Activated CD4-positive, alpha-beta T cell treated with anti-CD3 and anti-CD28 coated beads, Interleukin-2, amount 10 ng/mL, durations not matched to agents 24 days and 14 days (primary cell): ENCODE results near the gene GRB7. TPM values are rescaled to one million over a fixed set of nuclear protein-coding genes. Genes with fewer than 3 reads are reported as not detected.
"Not testable (repeated sequence)": the region's sequence is repeated elsewhere in the genome, so short reads cannot be mapped to it uniquely, and the experiment has no call there.

ENCODE experiments used
- DNase-seq: peaks from one replicate; pipeline ENCODE4 v3.0.0; 2022
- H3K27ac Mint-ChIP-seq: one replicate; pipeline ENCODE4 v1.8.0; 2022; ENCODE audit warnings: mild to moderate bottlenecking, mixed read lengths
- H3K27me3 Mint-ChIP-seq: one replicate; pipeline ENCODE4 v1.8.0; 2022; ENCODE audit warnings: mixed read lengths
- H3K36me3 Mint-ChIP-seq: one replicate; pipeline ENCODE4 v1.8.0; 2022; ENCODE audit warnings: low read depth, mild to moderate bottlenecking, mixed read lengths
- H3K4me1 Mint-ChIP-seq: one replicate; pipeline ENCODE4 v1.8.0; 2021; ENCODE audit warnings: mixed read lengths
- H3K4me3 Mint-ChIP-seq: one replicate; pipeline ENCODE4 v1.8.0; 2022; ENCODE audit warnings: mild to moderate bottlenecking, moderate library complexity, mixed read lengths
- H3K9me3 Mint-ChIP-seq: one replicate; pipeline ENCODE4 v1.8.0; 2021; ENCODE audit warnings: mixed read lengths
- intact Hi-C: fragments of 100-400 bp; cut with micrococcal nuclease; formaldehyde crosslinking; loops from one replicate; pipeline ENCODE4 v1.15.1; 2023
- total RNA-seq: library from RNA; stranded (reverse); gene quantifications from 2 replicates; pipeline ENCODE4 v1.2.3, GENCODE V29; 2022

Gene GRB7
- total RNA-seq = 0.30 TPM in 1 of 2 replicates, not detected in the other

GRCh38 chr17:39737760-39738567, at the start of gene GRB7:
GRB7 (plus strand) TSS chr17:39737938; CDS start chr17:39742302, 4,364 bp downstream.
- Mint-ChIP-seq H3K4me1 (peaks cover 25% of the 10 kb centered on the region), H3K36me3 (no peaks in the 10 kb centered on the region), H3K27ac (peak within 1 kb of the TSS; percentile 84), H3K4me3 (peak within 1 kb of the TSS; percentile 80), H3K27me3 (peaks cover 18% of the 10 kb centered on the region), H3K9me3 (no peaks in the 10 kb centered on the region)
- peak; percentile 64 for DNase-seq
- intact Hi-C loops = no loop called here

DNA sequence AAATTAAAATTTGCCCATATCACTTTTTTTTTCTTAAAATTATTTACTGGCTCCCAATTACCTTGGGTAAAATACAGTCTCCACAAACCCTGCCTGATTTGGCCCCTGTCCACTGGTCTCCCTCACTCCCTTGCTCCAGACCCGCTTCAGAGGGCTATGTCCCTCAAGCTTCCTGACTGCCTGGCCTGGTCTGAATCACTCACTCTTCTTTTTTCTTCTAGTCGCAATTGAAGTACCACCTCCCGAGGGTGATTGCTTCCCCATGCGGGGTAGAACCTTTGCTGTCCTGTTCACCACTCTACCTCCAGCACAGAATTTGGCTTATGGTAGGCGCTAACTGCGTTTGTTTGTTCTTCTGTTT, 49.3 kb upstream of the GRB7 start:
- Mint-ChIP-seq H3K36me3 (peaks cover 12% of the 10 kb centered on the region), H3K27ac (peak overlapping the region; percentile 92), H3K4me1 (peaks cover 14% of the 10 kb centered on the region), H3K4me3 (peak overlapping the region; percentile 95), H3K27me3 (no peaks in the 10 kb centered on the region), H3K9me3 (no peaks in the 10 kb centered on the region)
- intact Hi-C loops = loop anchor here (5.0 to 10.0 kb wide), 4 partner anchors 44 to 236 kb away; partner anchors contain the start of genes LRRC3C, MIEN1, ORMDL3 and ZPBP2
- DNase-seq = peak; percentile 73

DNA sequence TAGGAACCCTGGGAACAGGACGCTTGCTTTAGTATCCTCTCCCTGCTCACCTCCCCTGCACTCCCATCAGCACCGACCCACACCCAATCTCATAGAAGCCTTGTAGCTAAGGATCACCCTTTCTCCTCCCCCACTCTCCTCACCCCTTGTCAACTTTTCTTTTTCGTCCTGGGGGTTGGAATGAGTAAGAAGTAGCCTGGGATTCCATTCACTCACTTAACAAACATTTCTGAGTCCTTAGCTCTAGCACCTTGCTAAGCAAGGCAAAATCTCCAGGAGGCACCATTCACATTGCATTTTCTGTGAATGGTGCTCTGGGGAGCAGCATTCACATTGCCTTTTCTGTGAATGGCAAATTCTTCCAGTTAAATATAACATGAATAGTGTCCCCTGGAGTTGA, 48.8 kb upstream of the GRB7 start:
- no peak for DNase-seq
- intact Hi-C loops = loop anchor here (5.0 to 10.0 kb wide), 4 partner anchors 43 to 236 kb away; partner anchors contain the start of genes LRRC3C, MIEN1, ORMDL3 and ZPBP2
- Mint-ChIP-seq H3K4me3 (peak overlapping the region; percentile 95), H3K27ac (peak overlapping the region; percentile 92), H3K27me3 (no peaks in the 10 kb centered on the region), H3K9me3 (no peaks in the 10 kb centered on the region), H3K36me3 (peaks cover 11% of the 10 kb centered on the region), H3K4me1 (peaks cover 14% of the 10 kb centered on the region)

DNA sequence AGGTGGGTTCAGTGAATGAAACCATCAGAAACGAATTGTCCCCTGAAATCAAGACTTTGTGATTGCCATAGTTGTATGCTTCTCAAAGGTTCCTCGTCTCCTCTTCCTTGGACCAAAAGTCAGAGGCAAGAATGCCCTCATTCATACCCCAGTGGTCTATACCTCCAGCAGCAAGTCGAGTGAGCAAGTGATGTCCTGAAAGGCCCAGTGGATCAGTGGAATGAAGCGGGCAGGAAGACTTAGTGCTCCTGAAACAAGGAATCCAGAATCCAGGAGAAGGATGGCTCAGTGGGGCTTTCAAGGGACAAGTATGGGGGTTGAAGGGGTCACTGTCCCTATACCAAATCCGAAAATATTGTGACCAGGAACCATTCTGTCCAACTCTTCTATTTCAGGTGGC, 43.1 kb upstream of the GRB7 start:
- intact Hi-C loops = loop anchor here (5.0 kb wide), 1 partner anchor 48 kb away; no protein-coding TSS in a partner anchor

GRCh38 chr17:39695089-39695474, 42.7 kb upstream of the GRB7 start:
- H3K27me3 Mint-ChIP-seq = peaks cover 18% of the 10 kb centered on the region
- intact Hi-C loops = no loop called here
- peaks cover 3% of the 10 kb centered on the region for H3K4me1 Mint-ChIP-seq
- no peak for DNase-seq
- no peak overlapping the region for H3K4me3 Mint-ChIP-seq
- H3K9me3 Mint-ChIP-seq = no peaks in the 10 kb centered on the region
- no peaks in the 10 kb centered on the region for H3K36me3 Mint-ChIP-seq
- no peak overlapping the region for H3K27ac Mint-ChIP-seq

More for the DNA sequence above, 43.1 kb upstream of the GRB7 start:
- Mint-ChIP-seq H3K4me3 (no peak overlapping the region), H3K27ac (no peak overlapping the region), H3K4me1 (peaks cover under 1% of the 10 kb centered on the region), H3K9me3 (no peaks in the 10 kb centered on the region), H3K27me3 (peaks cover 15% of the 10 kb centered on the region), H3K36me3 (no peaks in the 10 kb centered on the region)
- no peak for DNase-seq

- Mint-ChIP-seq H3K4me3 (no peak overlapping the region), H3K27ac (no peak overlapping the region), H3K27me3 (peaks cover 31% of the 10 kb centered on the region), H3K9me3 (no peaks in the 10 kb centered on the region), H3K4me1 (peaks cover 3% of the 10 kb centered on the region), H3K36me3 (no peaks in the 10 kb centered on the region)
- no peak for DNase-seq
- intact Hi-C loops = no loop called here
Observed at GRCh38 chr17:39696731-39697130, 41.0 kb upstream of the GRB7 start.

DNA sequence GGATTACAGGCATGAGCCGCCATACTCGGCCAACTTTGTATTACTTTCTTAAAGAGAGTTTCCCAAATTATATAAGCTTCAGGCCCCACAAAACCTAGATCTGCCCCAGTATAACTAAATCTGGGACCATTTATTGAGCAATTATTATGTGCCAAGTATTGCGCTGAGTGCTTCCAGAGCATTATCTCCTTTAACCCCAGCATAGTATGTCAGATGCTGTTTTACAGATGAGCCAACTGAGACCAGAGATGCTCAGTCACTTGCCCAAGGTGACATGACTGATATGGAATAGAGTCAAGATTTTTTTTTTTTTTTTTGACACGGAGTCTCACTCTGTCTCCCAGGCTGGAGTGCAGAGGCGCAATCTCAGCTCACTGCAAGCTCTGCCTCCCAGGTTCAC, 39.8 kb upstream of the GRB7 start:
- DNase-seq = no peak
- peaks cover 42% of the 10 kb centered on the region for H3K27me3 Mint-ChIP-seq
- peaks cover 3% of the 10 kb centered on the region for H3K4me1 Mint-ChIP-seq
- intact Hi-C loops = no loop called here
- H3K36me3 Mint-ChIP-seq = no peaks in the 10 kb centered on the region
- no peak overlapping the region for H3K27ac Mint-ChIP-seq
- no peaks in the 10 kb centered on the region for H3K9me3 Mint-ChIP-seq
- H3K4me3 Mint-ChIP-seq = no peak overlapping the region

GRCh38 chr17:39699157-39699817, 38.5 kb upstream of the GRB7 start:
- H3K4me3 Mint-ChIP-seq, H3K9me3 Mint-ChIP-seq, H3K27ac Mint-ChIP-seq, DNase-seq, H3K36me3 Mint-ChIP-seq, intact Hi-C loops, H3K4me1 Mint-ChIP-seq: not testable (repeated sequence)
- H3K27me3 Mint-ChIP-seq = peaks cover 43% of the 10 kb centered on the region

GRCh38 chr17:39699818-39700147, 38.0 kb upstream of the GRB7 start, which contains the start of gene ERBB2:
ERBB2 (plus strand) TSS chr17:39700064; CDS start chr17:39700239, 175 bp downstream.
- H3K36me3 Mint-ChIP-seq = no peaks in the 10 kb centered on the region
- H3K9me3 Mint-ChIP-seq = no peaks in the 10 kb centered on the region
- H3K27ac Mint-ChIP-seq = no peak within 1 kb of the TSS
- peaks cover 6% of the 10 kb centered on the region for H3K4me1 Mint-ChIP-seq
- intact Hi-C loops = no loop called here
- H3K4me3 Mint-ChIP-seq = no peak within 1 kb of the TSS
- peaks cover 43% of the 10 kb centered on the region for H3K27me3 Mint-ChIP-seq
- no peak for DNase-seq

GRCh38 chr17:39700148-39700987, 37.4 kb upstream of the GRB7 start:
- no peaks in the 10 kb centered on the region for H3K36me3 Mint-ChIP-seq
- peaks cover 6% of the 10 kb centered on the region for H3K4me1 Mint-ChIP-seq
- intact Hi-C loops = no loop called here
- peaks cover 43% of the 10 kb centered on the region for H3K27me3 Mint-ChIP-seq
- no peak overlapping the region for H3K27ac Mint-ChIP-seq
- H3K9me3 Mint-ChIP-seq = no peaks in the 10 kb centered on the region
- DNase-seq = no peak
- no peak overlapping the region for H3K4me3 Mint-ChIP-seq

GRCh38 chr17:39701012-39701783, 36.5 kb upstream of the GRB7 start:
- H3K36me3 Mint-ChIP-seq = no peaks in the 10 kb centered on the region
- peaks cover 43% of the 10 kb centered on the region for H3K27me3 Mint-ChIP-seq
- H3K4me3 Mint-ChIP-seq = no peak overlapping the region

GRCh38 chr17:39701784-39702422, 35.8 kb upstream of the GRB7 start:
- H3K36me3 Mint-ChIP-seq = no peaks in the 10 kb centered on the region
- H3K27ac Mint-ChIP-seq = no peak overlapping the region
- H3K9me3 Mint-ChIP-seq = no peaks in the 10 kb centered on the region
- peaks cover 7% of the 10 kb centered on the region for H3K4me1 Mint-ChIP-seq
- intact Hi-C loops = no loop called here
- peaks cover 43% of the 10 kb centered on the region for H3K27me3 Mint-ChIP-seq
- H3K4me3 Mint-ChIP-seq = no peak overlapping the region
- no peak for DNase-seq

More at GRCh38 chr17:39701012-39701783, 36.5 kb upstream of the GRB7 start:
- intact Hi-C loops = no loop called here
- Mint-ChIP-seq H3K9me3 (no peaks in the 10 kb centered on the region), H3K27ac (no peak overlapping the region), H3K4me1 (peaks cover 6% of the 10 kb centered on the region)
- no peak for DNase-seq
